Endodermal cell (in vitro differentiated cells): ENCODE results near the gene OSBPL6. TPM values are rescaled to one million over a fixed set of nuclear protein-coding genes. Genes with fewer than 3 reads are reported as not detected.

ENCODE experiments used
- DNase-seq: peaks from one replicate; pipeline ENCODE4 v3.0.0-alpha.2; 2017
- H3K27ac ChIP-seq: 2 replicates; pipeline ENCODE4 v1.5.1; 2013; ENCODE audit warnings: mild to moderate bottlenecking, low read depth, low read length, moderate library complexity
- H3K27me3 ChIP-seq: 2 replicates; pipeline ENCODE4 v1.6.1; 2013; ENCODE audit warnings: mild to moderate bottlenecking, low read length, moderate library complexity; ENCODE audit not compliant: insufficient read depth, control insufficient read depth, poor library complexity, severe bottlenecking
- H3K36me3 ChIP-seq: 2 replicates; pipeline ENCODE4 v1.7.0; 2013; ENCODE audit warnings: mild to moderate bottlenecking, low read length, moderate library complexity; ENCODE audit not compliant: control insufficient read depth, insufficient read depth
- H3K4me1 ChIP-seq: one replicate; pipeline ENCODE4 v1.7.0; 2013; ENCODE audit warnings: low read length; ENCODE audit not compliant: control insufficient read depth, insufficient read depth
- H3K4me3 ChIP-seq: 2 replicates; pipeline ENCODE4 v1.5.1; 2013; ENCODE audit warnings: mild to moderate bottlenecking, low read length, moderate library complexity
- H3K9ac ChIP-seq: 2 replicates; pipeline ENCODE4 v1.6.1; 2013; ENCODE audit warnings: mild to moderate bottlenecking, low read length, moderate library complexity; ENCODE audit not compliant: poor library complexity, severe bottlenecking; ENCODE audit errors: extremely low read depth
- H3K9me3 ChIP-seq: 2 replicates; pipeline ENCODE4 v1.6.1; 2013; ENCODE audit warnings: mild to moderate bottlenecking, low read length, moderate library complexity; ENCODE audit not compliant: control insufficient read depth
- H3K27ac Mint-ChIP-seq: 2 replicates; pipeline ENCODE4 v1.8.0; 2020; ENCODE audit warnings: mixed read lengths
- H3K27me3 Mint-ChIP-seq: 2 replicates; pipeline ENCODE4 v1.8.0; 2021; ENCODE audit warnings: mild to moderate bottlenecking, mixed read lengths; ENCODE audit not compliant: insufficient read depth
- H3K36me3 Mint-ChIP-seq: 2 replicates; pipeline ENCODE4 v1.8.0; 2020; ENCODE audit warnings: low read depth, mixed read lengths
- H3K4me1 Mint-ChIP-seq: 2 replicates; pipeline ENCODE4 v1.8.0; 2020; ENCODE audit warnings: mixed read lengths
- H3K4me3 Mint-ChIP-seq: 2 replicates; pipeline ENCODE4 v1.8.0; 2020; ENCODE audit warnings: mild to moderate bottlenecking, moderate library complexity, mixed read lengths
- H3K9me3 Mint-ChIP-seq: 2 replicates; pipeline ENCODE4 v1.8.0; 2020; ENCODE audit warnings: mild to moderate bottlenecking, mixed read lengths
- WGBS, 2 experiments: methylation state at CpG; one replicate each; pipeline versions ENCODE4 v1.1.5 to v1.1.7; 2013; ENCODE audit warnings: missing lambda C conversion rate in 2 of 2, mixed read lengths in 1 of 2; ENCODE audit not compliant: insufficient coverage in 1 of 2, insufficient read length in 1 of 2; 5-methylcytosine and 5-hydroxymethylcytosine counted together
- total RNA-seq, 2 donors: library from RNA; stranded (reverse); fragmentation: NEBNext Ultra II Directional in 1 of 2; extraction: Animal tissue kit (Norgen Biotek cat#: 25700) in 1 of 2; gene quantifications; 2 replicates in 1 of 2; 3 replicates in 1 of 2; pipeline ENCODE4 v1.2.1, GENCODE V29; 2021
- TF ChIP-seq, protein P1 (sequence below): fragments of 200-600 bp; sonication (generic); conservative IDR thresholded peaks from 2 replicates; pipeline ENCODE4 v1.5.0; 2021; ENCODE audit warnings: antibody characterized with exemption, mild to moderate bottlenecking

The OSBPL6 gene
- total RNA-seq, 2 donors from 2014 or later: 3.4 to 3.6 TPM

DNA sequence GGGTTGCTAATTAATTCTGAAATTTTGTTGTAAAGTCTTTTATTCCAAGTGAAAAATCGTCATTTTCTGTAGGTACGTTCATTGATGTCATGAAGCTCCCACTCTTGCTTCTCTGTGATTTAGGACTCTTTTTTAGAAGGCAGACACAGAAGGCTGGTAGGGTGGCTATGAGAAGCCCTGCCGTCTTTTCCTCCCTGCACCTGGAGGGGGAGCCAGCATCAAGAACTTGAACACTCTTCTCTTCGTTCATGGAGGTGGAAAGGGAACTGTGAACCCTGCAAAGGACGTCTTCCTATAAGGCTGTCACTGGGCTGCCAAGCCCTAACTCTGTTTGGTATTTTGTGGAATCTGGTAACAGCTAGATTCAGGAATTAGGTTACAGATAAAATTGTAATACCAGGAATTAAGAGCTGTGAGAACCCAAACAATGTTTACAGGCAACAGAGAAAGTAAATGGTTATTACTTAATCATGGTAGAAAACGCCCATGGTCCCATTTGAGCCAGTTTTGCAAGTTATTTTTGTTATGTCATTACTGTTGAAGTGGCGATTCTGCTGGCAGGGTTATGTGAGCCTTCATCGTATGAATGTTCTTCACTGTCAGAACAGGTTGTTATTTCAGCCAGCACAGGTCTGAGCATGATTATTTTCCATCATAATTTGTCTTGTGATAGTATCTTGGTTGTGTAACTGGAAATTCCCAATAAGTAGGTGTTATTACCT lies 112.2 kb downstream of the OSBPL6 start:
- Histone ChIP-seq H3K4me3 (no peak overlapping the region), H3K27ac (no peak overlapping the region), H3K9me3 (no peaks in the 10 kb centered on the region), H3K36me3 (no peaks in the 10 kb centered on the region), H3K4me1 (no peaks in the 10 kb centered on the region), H3K9ac (no peak overlapping the region), H3K27me3 (no peaks in the 10 kb centered on the region)
- WGBS, 2 experiments: 55 to 67% methylated on average over 3 to 8 of the region's 8 CpGs
- peak; percentile 88 for DNase-seq
- no peaks in the 10 kb centered on the region for H3K27me3 Mint-ChIP-seq
- H3K27ac Mint-ChIP-seq: no peak overlapping the region
- TF ChIP-seq, protein P1, sequence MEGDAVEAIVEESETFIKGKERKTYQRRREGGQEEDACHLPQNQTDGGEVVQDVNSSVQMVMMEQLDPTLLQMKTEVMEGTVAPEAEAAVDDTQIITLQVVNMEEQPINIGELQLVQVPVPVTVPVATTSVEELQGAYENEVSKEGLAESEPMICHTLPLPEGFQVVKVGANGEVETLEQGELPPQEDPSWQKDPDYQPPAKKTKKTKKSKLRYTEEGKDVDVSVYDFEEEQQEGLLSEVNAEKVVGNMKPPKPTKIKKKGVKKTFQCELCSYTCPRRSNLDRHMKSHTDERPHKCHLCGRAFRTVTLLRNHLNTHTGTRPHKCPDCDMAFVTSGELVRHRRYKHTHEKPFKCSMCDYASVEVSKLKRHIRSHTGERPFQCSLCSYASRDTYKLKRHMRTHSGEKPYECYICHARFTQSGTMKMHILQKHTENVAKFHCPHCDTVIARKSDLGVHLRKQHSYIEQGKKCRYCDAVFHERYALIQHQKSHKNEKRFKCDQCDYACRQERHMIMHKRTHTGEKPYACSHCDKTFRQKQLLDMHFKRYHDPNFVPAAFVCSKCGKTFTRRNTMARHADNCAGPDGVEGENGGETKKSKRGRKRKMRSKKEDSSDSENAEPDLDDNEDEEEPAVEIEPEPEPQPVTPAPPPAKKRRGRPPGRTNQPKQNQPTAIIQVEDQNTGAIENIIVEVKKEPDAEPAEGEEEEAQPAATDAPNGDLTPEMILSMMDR: peak; percentile 89
- no peaks in the 10 kb centered on the region for H3K4me1 Mint-ChIP-seq
- H3K9me3 Mint-ChIP-seq: no peaks in the 10 kb centered on the region
- no peak overlapping the region for H3K4me3 Mint-ChIP-seq
- H3K36me3 Mint-ChIP-seq: no peaks in the 10 kb centered on the region

DNA sequence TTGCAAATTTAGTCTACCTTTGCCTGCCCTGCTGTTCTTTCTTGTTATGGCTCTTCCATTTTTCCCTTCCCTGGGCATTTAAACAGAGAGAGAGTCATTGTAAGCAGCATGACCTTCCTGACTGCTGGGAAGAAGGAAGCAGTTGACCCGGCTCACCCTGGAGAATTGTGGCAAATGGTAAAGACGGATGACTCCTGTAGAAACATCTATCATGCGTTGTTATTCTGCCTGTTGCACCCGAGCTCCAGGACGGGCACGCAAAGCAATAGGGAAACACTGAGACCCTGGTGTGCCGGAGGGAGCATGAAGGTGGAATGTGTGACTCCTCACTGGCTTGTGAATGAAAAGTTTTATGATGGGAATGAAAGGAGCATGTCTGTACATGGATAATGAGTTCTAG lies 113.3 kb downstream of the OSBPL6 start:
- WGBS, 2 experiments: 68 to 80% methylated on average over 6 to 7 of the region's 7 CpGs
- H3K4me3 Mint-ChIP-seq: no peak overlapping the region
- H3K27me3 ChIP-seq: no peaks in the 10 kb centered on the region
- H3K36me3 ChIP-seq: no peaks in the 10 kb centered on the region
- TF ChIP-seq, protein P1: no peak
- no peaks in the 10 kb centered on the region for H3K9me3 ChIP-seq
- no peaks in the 10 kb centered on the region for H3K4me1 ChIP-seq
- no peak for DNase-seq
- H3K4me1 Mint-ChIP-seq: no peaks in the 10 kb centered on the region
- H3K27ac Mint-ChIP-seq: no peak overlapping the region
- H3K9ac ChIP-seq: no peak overlapping the region
- no peaks in the 10 kb centered on the region for H3K9me3 Mint-ChIP-seq
- no peak overlapping the region for H3K27ac ChIP-seq
- H3K4me3 ChIP-seq: no peak overlapping the region
- H3K36me3 Mint-ChIP-seq: no peaks in the 10 kb centered on the region
- no peaks in the 10 kb centered on the region for H3K27me3 Mint-ChIP-seq

DNA sequence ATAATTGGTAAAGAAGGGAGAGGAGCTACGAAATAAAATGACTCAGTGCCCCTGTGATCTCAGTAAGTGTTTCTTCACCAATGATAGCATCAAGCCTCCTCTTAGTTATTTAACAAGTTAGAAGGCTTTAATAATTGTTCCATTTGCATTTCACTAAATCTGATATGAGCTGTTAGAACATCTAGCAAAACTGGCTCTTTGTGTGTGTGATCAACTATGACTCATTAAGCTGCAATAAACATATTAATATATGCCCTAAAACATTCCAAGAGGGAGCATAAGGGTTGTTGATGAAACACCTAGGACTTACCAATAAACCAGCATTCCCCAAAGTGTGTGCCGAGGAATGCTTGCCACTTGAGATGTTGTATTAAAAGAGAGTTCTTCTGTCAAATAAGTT lies 115.2 kb downstream of the OSBPL6 start:
- no peaks in the 10 kb centered on the region for H3K4me1 Mint-ChIP-seq
- H3K36me3 ChIP-seq: no peaks in the 10 kb centered on the region
- H3K36me3 Mint-ChIP-seq: no peaks in the 10 kb centered on the region
- no peaks in the 10 kb centered on the region for H3K27me3 Mint-ChIP-seq
- no peak overlapping the region for H3K27ac Mint-ChIP-seq
- no peaks in the 10 kb centered on the region for H3K9me3 ChIP-seq
- no peak for DNase-seq
- no peak overlapping the region for H3K9ac ChIP-seq
- no peaks in the 10 kb centered on the region for H3K27me3 ChIP-seq
- no peaks in the 10 kb centered on the region for H3K4me1 ChIP-seq
- no peak overlapping the region for H3K27ac ChIP-seq
- H3K9me3 Mint-ChIP-seq: no peaks in the 10 kb centered on the region
- TF ChIP-seq, protein P1: no peak
- no peak overlapping the region for H3K4me3 ChIP-seq
- H3K4me3 Mint-ChIP-seq: no peak overlapping the region
- WGBS, 2 experiments: 94 to 100% methylated on average over 1 to 2 of the region's 2 CpGs
